Mucosa of descending colon (tissue), 3 donors: ENCODE data around the gene SMARCA4. TPM values are rescaled to one million over a fixed set of nuclear protein-coding genes. Genes with fewer than 3 reads are reported as not detected.
A peak's percentile ranks its signal among the peaks of the same experiment; 100 is the strongest.

Experiments used
- ATAC-seq: fragments of 200-7000 bp; cut with Tn5 transposase; one replicate; pipeline ENCODE4 v1.9.1; 2020; ENCODE audit warnings: mild to moderate bottlenecking, moderate library complexity
- DNase-seq, 3 donors: peaks; one replicate each; pipeline ENCODE4 v3.0.0-alpha.2; 2020
- H3K36me3 ChIP-seq: fragments of 200-600 bp; one replicate; pipeline ENCODE4 v1.8.0; 2021; ENCODE audit warnings: low read depth, mild to moderate bottlenecking
- H3K4me1 ChIP-seq: fragments of 200-600 bp; one replicate; pipeline ENCODE4 v1.8.0; 2021; ENCODE audit warnings: low read depth, mild to moderate bottlenecking
- H3K4me3 ChIP-seq: fragments of 200-600 bp; one replicate; pipeline ENCODE4 v1.8.0; 2021; ENCODE audit warnings: mild to moderate bottlenecking
- H3K9me3 ChIP-seq: fragments of 200-600 bp; one replicate; pipeline ENCODE4 v1.8.0; 2021; ENCODE audit warnings: mild to moderate bottlenecking
- intact Hi-C, 2 donors: fragments of 100-400 bp; cut with DNase I in 1 of 2; cut with micrococcal nuclease in 1 of 2; formaldehyde crosslinking; loops; one replicate each; pipeline versions ENCODE4 v1.11.0 to v1.11.1; 2022; cut with DNase I, micrococcal nuclease
- total RNA-seq, 3 donors: library from RNA; stranded (reverse); fragmentation: NEBNext Ultra II Directional in 2 of 3; extraction: Animal tissue kit (Norgen Biotek cat#: 25700) in 2 of 3; gene quantifications; one replicate each; pipeline versions ENCODE4 v1.2.1 to v1.2.4, GENCODE V29; 2021 to 2023
- TF ChIP-seq, protein P1 (sequence below): fragments of 200-600 bp; IDR thresholded peaks from one replicate; pipeline ENCODE4 v1.8.0; 2022; ENCODE audit warnings: antibody characterized with exemption, mild to moderate bottlenecking
- donor health status: DM: no; HTN: no; CAD: no; lungs with moderate emphysema.
- donor health status: DM: no; HTN: no; CAD: no.
- donor health status: DM: no; HTN: yes; CAD: no.

The SMARCA4 gene
- total RNA-seq, 3 donors from 2014 or later: 81.5 to 86.5 (median 86.3) TPM

DNA sequence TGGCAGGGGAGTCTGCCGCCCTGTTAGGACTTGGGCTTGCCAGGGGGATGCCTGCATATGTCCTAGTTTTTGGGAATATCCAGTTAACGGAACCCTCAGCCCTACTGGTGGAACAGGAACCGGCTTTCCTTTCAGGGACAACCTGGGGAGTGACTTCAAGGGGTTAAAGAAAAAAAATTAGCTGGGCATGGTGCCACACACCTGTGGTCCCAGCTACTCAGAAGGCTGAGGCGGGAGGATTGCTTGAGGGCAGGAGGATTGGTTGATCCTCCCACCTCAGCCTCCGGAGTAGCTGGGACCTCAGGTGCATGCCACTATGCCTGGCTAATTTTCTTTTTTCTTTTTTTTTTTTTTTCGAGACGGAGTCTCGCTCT, 150.9 kb downstream of the SMARCA4 start:
- intact Hi-C loops: no loop called here
- TF ChIP-seq, protein P1, sequence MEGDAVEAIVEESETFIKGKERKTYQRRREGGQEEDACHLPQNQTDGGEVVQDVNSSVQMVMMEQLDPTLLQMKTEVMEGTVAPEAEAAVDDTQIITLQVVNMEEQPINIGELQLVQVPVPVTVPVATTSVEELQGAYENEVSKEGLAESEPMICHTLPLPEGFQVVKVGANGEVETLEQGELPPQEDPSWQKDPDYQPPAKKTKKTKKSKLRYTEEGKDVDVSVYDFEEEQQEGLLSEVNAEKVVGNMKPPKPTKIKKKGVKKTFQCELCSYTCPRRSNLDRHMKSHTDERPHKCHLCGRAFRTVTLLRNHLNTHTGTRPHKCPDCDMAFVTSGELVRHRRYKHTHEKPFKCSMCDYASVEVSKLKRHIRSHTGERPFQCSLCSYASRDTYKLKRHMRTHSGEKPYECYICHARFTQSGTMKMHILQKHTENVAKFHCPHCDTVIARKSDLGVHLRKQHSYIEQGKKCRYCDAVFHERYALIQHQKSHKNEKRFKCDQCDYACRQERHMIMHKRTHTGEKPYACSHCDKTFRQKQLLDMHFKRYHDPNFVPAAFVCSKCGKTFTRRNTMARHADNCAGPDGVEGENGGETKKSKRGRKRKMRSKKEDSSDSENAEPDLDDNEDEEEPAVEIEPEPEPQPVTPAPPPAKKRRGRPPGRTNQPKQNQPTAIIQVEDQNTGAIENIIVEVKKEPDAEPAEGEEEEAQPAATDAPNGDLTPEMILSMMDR: no peak
- ATAC-seq (peak; percentile 4), DNase-seq (no peak)
- Histone ChIP-seq H3K36me3 (peaks cover 14% of the 10 kb centered on the region), H3K4me3 (no peak overlapping the region), H3K4me1 (no peaks in the 10 kb centered on the region), H3K9me3 (no peaks in the 10 kb centered on the region)

Other genes with a start within 250 kb of the SMARCA4 start
- gene DNM2, start 243.0 kb upstream of the SMARCA4 start, total RNA-seq: 100 to 1,000 TPM; 318 to 602 (median 562) TPM
- 10 to 100 TPM; 12.8 to 24.7 (median 15.3) TPM for gene TMED1, start 124.8 kb upstream of the SMARCA4 start, total RNA-seq
- 1 to 10 TPM in 1 of 3 donors, under 1 TPM in 2; 0.64 to 1.9 (median 0.73) TPM for gene C19orf38, start 112.6 kb upstream of the SMARCA4 start, total RNA-seq
- gene CARM1, start 89.5 kb upstream of the SMARCA4 start, total RNA-seq: 10 to 100 TPM; 49.1 to 54.3 (median 49.7) TPM
- gene YIPF2, start 32.4 kb upstream of the SMARCA4 start, total RNA-seq: 10 to 100 TPM; 34.0 to 55.8 (median 55.2) TPM
- 10 to 100 TPM; 18.5 to 25.0 (median 22.7) TPM for gene TIMM29, start 32.2 kb upstream of the SMARCA4 start, total RNA-seq
- 100 to 1,000 TPM in 2 of 3 donors, 10 to 100 TPM in 1; 83.9 to 147 (median 116) TPM for gene LDLR, start 128.4 kb downstream of the SMARCA4 start, total RNA-seq
- 10 to 100 TPM in 1 of 3 donors, 1 to 10 TPM in 2; 2.8 to 15.8 (median 3.8) TPM for gene SPC24, start 194.8 kb downstream of the SMARCA4 start, total RNA-seq
- gene KANK2, start 236.5 kb downstream of the SMARCA4 start, total RNA-seq: 100 to 1,000 TPM in 1 of 3 donors, 10 to 100 TPM in 2; 28.0 to 562 (median 77.5) TPM